ENCODE results near the gene SLC25A52.

GRCh38 chr18:31778391-31778950, 17.8 kb upstream of the SLC25A52 start:
- TF ChIP-seq CTCF (IDR thresholded peaks at IDR 0.05; ENCODE audit: low read length) (no peak), EZH2 (optimal IDR thresholded peaks at IDR 0.05; ENCODE audit: low read depth, low read length) (no peak), EZH2phosphoT487 (IDR thresholded peaks at IDR 0.05; ENCODE audit: low read length) (no peak)

Measured in MM.1S (cell line).